Measurements from ENCODE around the gene UXS1.

The UXS1 gene

GRCh38 chr2:106189764-106190468 lies 4.2 kb downstream of the UXS1 start:
- DNase-seq (ENCODE audit: low read depth in 2 of 2) = no peak

GRCh38 chr2:106189325-106189724 lies 4.8 kb downstream of the UXS1 start:
- no peak for DNase-seq (ENCODE audit: low read depth in 2 of 2)

- no peak for DNase-seq (ENCODE audit: low read depth in 2 of 2)
These were observed 6.7 kb downstream of the UXS1 start for GRCh38 chr2:106187273-106187891.

GRCh38 chr2:106185475-106186184 lies 8.5 kb downstream of the UXS1 start:
- no peak for DNase-seq (ENCODE audit: low read depth in 2 of 2)

GRCh38 chr2:106184857-106185256 lies 9.2 kb downstream of the UXS1 start:
- no peak for DNase-seq (ENCODE audit: low read depth in 2 of 2)

GRCh38 chr2:106184394-106184793 lies 9.7 kb downstream of the UXS1 start:
- DNase-seq (ENCODE audit: low read depth in 2 of 2) = no peak

- no peak for DNase-seq (ENCODE audit: low read depth in 2 of 2)
These were observed 10.9 kb downstream of the UXS1 start for GRCh38 chr2:106183101-106183696.

- DNase-seq (ENCODE audit: low read depth in 2 of 2) = no peak
These were observed 13.0 kb downstream of the UXS1 start for GRCh38 chr2:106181064-106181463.

GRCh38 chr2:106180602-106181001 lies 13.5 kb downstream of the UXS1 start:
- no peak for DNase-seq (ENCODE audit: low read depth in 2 of 2)

GRCh38 chr2:106178716-106179115 lies 15.4 kb downstream of the UXS1 start:
- DNase-seq (ENCODE audit: low read depth in 2 of 2) = no peak

- DNase-seq (ENCODE audit: low read depth in 2 of 2) = no peak
These were observed 16.5 kb downstream of the UXS1 start for GRCh38 chr2:106177581-106177980.

- no peak for DNase-seq (ENCODE audit: low read depth in 2 of 2)
These were observed 17.5 kb downstream of the UXS1 start for GRCh38 chr2:106176446-106177099.

GRCh38 chr2:106175086-106175850 lies 18.8 kb downstream of the UXS1 start:
- no peak for DNase-seq (ENCODE audit: low read depth in 2 of 2)

GRCh38 chr2:106174056-106174455 lies 20.0 kb downstream of the UXS1 start:
- no peak for DNase-seq (ENCODE audit: low read depth in 2 of 2)

GRCh38 chr2:106172649-106173048 lies 21.5 kb downstream of the UXS1 start:
- DNase-seq (ENCODE audit: low read depth in 2 of 2) = no peak

GRCh38 chr2:106168657-106169056 lies 25.4 kb downstream of the UXS1 start:
- DNase-seq (ENCODE audit: low read depth in 2 of 2) = no peak

GRCh38 chr2:106167067-106167466 lies 27.0 kb downstream of the UXS1 start:
- no peak for DNase-seq (ENCODE audit: low read depth in 2 of 2)

GRCh38 chr2:106165561-106165960 lies 28.5 kb downstream of the UXS1 start:
- no peak for DNase-seq (ENCODE audit: low read depth in 2 of 2)

GRCh38 chr2:106165029-106165428 lies 29.1 kb downstream of the UXS1 start:
- DNase-seq (ENCODE audit: low read depth in 2 of 2) = no peak

GRCh38 chr2:106163948-106164545 lies 30.1 kb downstream of the UXS1 start:
- DNase-seq (ENCODE audit: low read depth in 2 of 2) = no peak
